GM23338 (cell line): ENCODE data around the gene SFSWAP. TPM values are rescaled to one million over a fixed set of nuclear protein-coding genes. Genes with fewer than 3 reads are reported as not detected.

ENCODE experiments used
- ATAC-seq: fragments of 200-7000 bp; cut with Tn5 transposase; 3 replicates; pipeline ENCODE4 v1.9.1; 2020
- DNase-seq: peaks from one replicate; pipeline ENCODE4 v3.0.0-alpha.2; 2015; ENCODE audit warnings: low spot score
- H2AFZ ChIP-seq: fragments of 200-600 bp; sonication (generic); 2 replicates; pipeline ENCODE4 v1.8.0; 2016; ENCODE audit warnings: antibody characterized with exemption, mild to moderate bottlenecking, moderate library complexity
- H3F3A ChIP-seq: fragments of 200-600 bp; sonication (generic); replicated peaks from 2 replicates; pipeline ENCODE4 v1.8.0; 2017; ENCODE audit warnings: antibody characterized with exemption, mixed run types, low read depth
- H3K27ac ChIP-seq: fragments of 200-600 bp; sonication (generic); 2 replicates; pipeline ENCODE4 v1.6.1; 2016; ENCODE audit warnings: low read depth
- H3K27me3 ChIP-seq: fragments of 200-600 bp; sonication (generic); 2 replicates; pipeline ENCODE4 v1.8.0; 2016; ENCODE audit warnings: mild to moderate bottlenecking, mixed run types, moderate library complexity; ENCODE audit not compliant: insufficient read depth
- H3K36me3 ChIP-seq: fragments of 200-600 bp; sonication (generic); 2 replicates; pipeline ENCODE4 v1.8.0; 2016; ENCODE audit warnings: mild to moderate bottlenecking; ENCODE audit not compliant: insufficient read depth
- H3K4me1 ChIP-seq: fragments of 200-600 bp; sonication (generic); 2 replicates; pipeline ENCODE4 v1.8.0; 2016; ENCODE audit warnings: mild to moderate bottlenecking, moderate library complexity; ENCODE audit not compliant: insufficient read depth
- H3K4me2 ChIP-seq: fragments of 200-600 bp; sonication (generic); 2 replicates; pipeline ENCODE4 v1.7.1; 2017; ENCODE audit warnings: mixed run types
- H3K4me3 ChIP-seq: fragments of 200-600 bp; sonication (generic); 2 replicates; pipeline ENCODE4 v1.6.1; 2016; ENCODE audit warnings: mixed run types
- H3K79me2 ChIP-seq: fragments of 200-600 bp; sonication (generic); replicated peaks from 2 replicates; pipeline ENCODE4 v1.8.0; 2017; ENCODE audit warnings: mild to moderate bottlenecking; ENCODE audit not compliant: insufficient read depth
- H3K9me2 ChIP-seq: fragments of 200-600 bp; sonication (generic); 2 replicates; pipeline ENCODE4 v1.8.0; 2017; ENCODE audit not compliant: insufficient read depth
- H4K20me1 ChIP-seq: fragments of 200-600 bp; sonication (generic); replicated peaks from 2 replicates; pipeline ENCODE4 v1.8.0; 2017; ENCODE audit warnings: mild to moderate bottlenecking; ENCODE audit not compliant: insufficient read depth
- H3K27ac Mint-ChIP-seq: 2 replicates; pipeline ENCODE4 v1.8.0; 2020; ENCODE audit warnings: inconsistent platforms, mild to moderate bottlenecking, moderate library complexity, mixed read lengths
- H3K27me3 Mint-ChIP-seq: 3 replicates; pipeline ENCODE4 v1.8.0; 2022; ENCODE audit warnings: low read depth, mild to moderate bottlenecking, moderate library complexity, mixed read lengths, inconsistent platforms; ENCODE audit not compliant: insufficient read depth, poor library complexity
- H3K36me3 Mint-ChIP-seq: 3 replicates; pipeline ENCODE4 v1.8.0; 2021; ENCODE audit warnings: low read depth, mild to moderate bottlenecking, inconsistent platforms, moderate library complexity, mixed read lengths
- H3K4me1 Mint-ChIP-seq: 3 replicates; pipeline ENCODE4 v1.8.0; 2020; ENCODE audit warnings: mild to moderate bottlenecking, inconsistent platforms, mixed read lengths
- H3K4me3 Mint-ChIP-seq: 3 replicates; pipeline ENCODE4 v1.8.0; 2021; ENCODE audit warnings: moderate library complexity, mild to moderate bottlenecking, inconsistent platforms, mixed read lengths
- H3K9me3 Mint-ChIP-seq: 3 replicates; pipeline ENCODE4 v1.8.0; 2020; ENCODE audit warnings: moderate library complexity, mild to moderate bottlenecking, inconsistent platforms, mixed read lengths
- CREB1 ChIP-seq: fragments of 250-450 bp; sonication (Bioruptor Pico); IDR thresholded peaks from 2 replicates; pipeline ENCODE4 v1.5.0; 2020; ENCODE audit warnings: low read depth, mild to moderate bottlenecking, moderate library complexity
- EZH2 ChIP-seq: fragments of 200-600 bp; sonication (generic); IDR thresholded peaks from one replicate; pipeline ENCODE4 v1.8.0; 2017; ENCODE audit warnings: antibody characterized with exemption, mild to moderate bottlenecking, low read depth; ENCODE audit not compliant: unreplicated experiment
- EZH2phosphoT487 ChIP-seq: fragments of 200-600 bp; sonication (generic); IDR thresholded peaks from one replicate; pipeline ENCODE4 v1.8.1; 2018; ENCODE audit warnings: antibody characterized with exemption; ENCODE audit not compliant: unreplicated experiment
- JUNB ChIP-seq: IDR thresholded peaks from one replicate; pipeline ENCODE4 v1.6.1; 2016; ENCODE audit warnings: antibody characterized with exemption; ENCODE audit not compliant: unreplicated experiment
- NANOG ChIP-seq: IDR thresholded peaks from 2 replicates; pipeline ENCODE4 v1.6.1; 2016; ENCODE audit warnings: antibody characterized with exemption, borderline replicate concordance
- POLR2AphosphoS5 ChIP-seq: IDR thresholded peaks from 2 replicates; pipeline ENCODE4 v1.6.1; 2016; ENCODE audit warnings: antibody characterized with exemption, low read depth
- STAT1 ChIP-seq: IDR thresholded peaks from one replicate; pipeline ENCODE4 v1.6.1; 2016; ENCODE audit warnings: antibody characterized with exemption; ENCODE audit not compliant: unreplicated experiment
- ZNF114 ChIP-seq: fragments of 250-450 bp; sonication (Bioruptor Pico); IDR thresholded peaks from 2 replicates; pipeline ENCODE4 v1.5.0; 2020; ENCODE audit warnings: mild to moderate bottlenecking, moderate library complexity
- ZNF331 ChIP-seq: fragments of 250-450 bp; sonication (Bioruptor Pico); IDR thresholded peaks from 2 replicates; pipeline ENCODE4 v1.5.0; 2020; ENCODE audit warnings: low read depth, mild to moderate bottlenecking, moderate library complexity
- polyA plus RNA-seq: library from polyadenylated mRNA; unstranded; fragments of >200 nt; fragmentation: Nextera tagmentation; extraction: Ambion mirVana; gene quantifications from 2 replicates; pipeline ENCODE4 v1.2.1, GENCODE V29; 2016
- total RNA-seq: library from RNA; depleted of rRNA; stranded (reverse); fragments of >200 nt; shearing (Covaris generic); gene quantifications from 2 replicates; pipeline ENCODE4 v1.2.3, GENCODE V29; 2014
- TF ChIP-seq, protein P1 (sequence below), 2 experiments: fragments of 200-600 bp in 1 of 2; sonication (generic) in 1 of 2; conservative IDR thresholded peaks; 2 replicates each; pipeline versions ENCODE4 v1.5.1 to v1.6.1; 2016 to 2017; ENCODE audit warnings: antibody characterized with exemption in 2 of 2, low read depth in 2 of 2, mild to moderate bottlenecking in 2 of 2, moderate library complexity in 1 of 2
- TF ChIP-seq, protein P2 (sequence below): fragments of 250-450 bp; sonication (Bioruptor Pico); IDR thresholded peaks from 2 replicates; pipeline ENCODE4 v1.5.0; 2020; ENCODE audit warnings: mild to moderate bottlenecking, moderate library complexity
- TF ChIP-seq, protein P3 (sequence below): IDR thresholded peaks from one replicate; pipeline ENCODE4 v1.6.1; 2018; ENCODE audit warnings: antibody characterized with exemption; ENCODE audit not compliant: unreplicated experiment
- TF ChIP-seq, protein P4 (sequence below): IDR thresholded peaks from 2 replicates; pipeline ENCODE4 v1.6.1; 2016; ENCODE audit warnings: antibody characterized with exemption

Gene SFSWAP
- total and polyA plus RNA-seq, 2 experiments from 2014 or later: 41.0 to 49.8 TPM

DNA sequence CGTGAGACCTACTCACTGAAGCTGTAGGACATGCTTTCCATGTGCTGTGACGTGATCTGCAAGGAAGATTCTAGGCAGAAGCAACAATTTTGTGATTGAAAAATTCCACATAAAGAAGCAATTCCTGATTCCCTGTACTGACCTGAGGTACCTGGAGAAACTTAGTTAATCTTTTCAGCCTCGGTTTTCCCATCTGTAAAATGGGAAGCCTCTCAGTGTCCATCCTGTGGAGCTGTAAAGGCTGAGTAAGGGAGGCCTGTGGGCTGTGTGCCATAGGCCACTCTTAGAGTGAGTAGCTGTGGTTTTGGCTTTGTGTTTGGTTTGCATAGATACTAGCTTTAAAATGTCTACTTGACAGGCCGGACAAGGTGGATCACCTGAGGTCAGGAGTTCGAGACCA, 50.7 kb downstream of the SFSWAP start:
- H3K27ac Mint-ChIP-seq: no peak overlapping the region; the same call in 1 of the 2 replicates
- peaks cover 41% of the 10 kb centered on the region for H3K36me3 ChIP-seq

More for the DNA sequence above, 50.7 kb downstream of the SFSWAP start:
- ATAC-seq (no peak), DNase-seq (no peak)
- no peaks in the 10 kb centered on the region; the same call in 2 of the 3 replicates for H3K4me1 Mint-ChIP-seq
- Histone ChIP-seq H3K4me3 (no peak overlapping the region), H4K20me1 (peaks cover 9% of the 10 kb centered on the region), H3F3A (no peaks in the 10 kb centered on the region), H2AFZ (no peak overlapping the region), H3K79me2 (0 out of 2 replicates have a peak, but pooled peaks cover 8% of the 10 kb centered on the region), H3K4me1 (no peaks in the 10 kb centered on the region), H3K9me2 (no peaks in the 10 kb centered on the region), H3K27me3 (no peaks in the 10 kb centered on the region), H3K27ac (no peak overlapping the region), H3K4me2 (no peak overlapping the region)
- peaks cover 83% of the 10 kb centered on the region for H3K36me3 Mint-ChIP-seq
- no peak overlapping the region for H3K4me3 Mint-ChIP-seq
- no peak for TF ChIP-seq STAT1
- TF ChIP-seq, protein P1, sequence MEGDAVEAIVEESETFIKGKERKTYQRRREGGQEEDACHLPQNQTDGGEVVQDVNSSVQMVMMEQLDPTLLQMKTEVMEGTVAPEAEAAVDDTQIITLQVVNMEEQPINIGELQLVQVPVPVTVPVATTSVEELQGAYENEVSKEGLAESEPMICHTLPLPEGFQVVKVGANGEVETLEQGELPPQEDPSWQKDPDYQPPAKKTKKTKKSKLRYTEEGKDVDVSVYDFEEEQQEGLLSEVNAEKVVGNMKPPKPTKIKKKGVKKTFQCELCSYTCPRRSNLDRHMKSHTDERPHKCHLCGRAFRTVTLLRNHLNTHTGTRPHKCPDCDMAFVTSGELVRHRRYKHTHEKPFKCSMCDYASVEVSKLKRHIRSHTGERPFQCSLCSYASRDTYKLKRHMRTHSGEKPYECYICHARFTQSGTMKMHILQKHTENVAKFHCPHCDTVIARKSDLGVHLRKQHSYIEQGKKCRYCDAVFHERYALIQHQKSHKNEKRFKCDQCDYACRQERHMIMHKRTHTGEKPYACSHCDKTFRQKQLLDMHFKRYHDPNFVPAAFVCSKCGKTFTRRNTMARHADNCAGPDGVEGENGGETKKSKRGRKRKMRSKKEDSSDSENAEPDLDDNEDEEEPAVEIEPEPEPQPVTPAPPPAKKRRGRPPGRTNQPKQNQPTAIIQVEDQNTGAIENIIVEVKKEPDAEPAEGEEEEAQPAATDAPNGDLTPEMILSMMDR (conservative IDR thresholded peaks at IDR 0.05; ENCODE audit: low read depth in 2 of 2): no peak
- no peak for TF ChIP-seq ZNF114 (CRISPR knock-in tag)
- TF ChIP-seq, protein P2, sequence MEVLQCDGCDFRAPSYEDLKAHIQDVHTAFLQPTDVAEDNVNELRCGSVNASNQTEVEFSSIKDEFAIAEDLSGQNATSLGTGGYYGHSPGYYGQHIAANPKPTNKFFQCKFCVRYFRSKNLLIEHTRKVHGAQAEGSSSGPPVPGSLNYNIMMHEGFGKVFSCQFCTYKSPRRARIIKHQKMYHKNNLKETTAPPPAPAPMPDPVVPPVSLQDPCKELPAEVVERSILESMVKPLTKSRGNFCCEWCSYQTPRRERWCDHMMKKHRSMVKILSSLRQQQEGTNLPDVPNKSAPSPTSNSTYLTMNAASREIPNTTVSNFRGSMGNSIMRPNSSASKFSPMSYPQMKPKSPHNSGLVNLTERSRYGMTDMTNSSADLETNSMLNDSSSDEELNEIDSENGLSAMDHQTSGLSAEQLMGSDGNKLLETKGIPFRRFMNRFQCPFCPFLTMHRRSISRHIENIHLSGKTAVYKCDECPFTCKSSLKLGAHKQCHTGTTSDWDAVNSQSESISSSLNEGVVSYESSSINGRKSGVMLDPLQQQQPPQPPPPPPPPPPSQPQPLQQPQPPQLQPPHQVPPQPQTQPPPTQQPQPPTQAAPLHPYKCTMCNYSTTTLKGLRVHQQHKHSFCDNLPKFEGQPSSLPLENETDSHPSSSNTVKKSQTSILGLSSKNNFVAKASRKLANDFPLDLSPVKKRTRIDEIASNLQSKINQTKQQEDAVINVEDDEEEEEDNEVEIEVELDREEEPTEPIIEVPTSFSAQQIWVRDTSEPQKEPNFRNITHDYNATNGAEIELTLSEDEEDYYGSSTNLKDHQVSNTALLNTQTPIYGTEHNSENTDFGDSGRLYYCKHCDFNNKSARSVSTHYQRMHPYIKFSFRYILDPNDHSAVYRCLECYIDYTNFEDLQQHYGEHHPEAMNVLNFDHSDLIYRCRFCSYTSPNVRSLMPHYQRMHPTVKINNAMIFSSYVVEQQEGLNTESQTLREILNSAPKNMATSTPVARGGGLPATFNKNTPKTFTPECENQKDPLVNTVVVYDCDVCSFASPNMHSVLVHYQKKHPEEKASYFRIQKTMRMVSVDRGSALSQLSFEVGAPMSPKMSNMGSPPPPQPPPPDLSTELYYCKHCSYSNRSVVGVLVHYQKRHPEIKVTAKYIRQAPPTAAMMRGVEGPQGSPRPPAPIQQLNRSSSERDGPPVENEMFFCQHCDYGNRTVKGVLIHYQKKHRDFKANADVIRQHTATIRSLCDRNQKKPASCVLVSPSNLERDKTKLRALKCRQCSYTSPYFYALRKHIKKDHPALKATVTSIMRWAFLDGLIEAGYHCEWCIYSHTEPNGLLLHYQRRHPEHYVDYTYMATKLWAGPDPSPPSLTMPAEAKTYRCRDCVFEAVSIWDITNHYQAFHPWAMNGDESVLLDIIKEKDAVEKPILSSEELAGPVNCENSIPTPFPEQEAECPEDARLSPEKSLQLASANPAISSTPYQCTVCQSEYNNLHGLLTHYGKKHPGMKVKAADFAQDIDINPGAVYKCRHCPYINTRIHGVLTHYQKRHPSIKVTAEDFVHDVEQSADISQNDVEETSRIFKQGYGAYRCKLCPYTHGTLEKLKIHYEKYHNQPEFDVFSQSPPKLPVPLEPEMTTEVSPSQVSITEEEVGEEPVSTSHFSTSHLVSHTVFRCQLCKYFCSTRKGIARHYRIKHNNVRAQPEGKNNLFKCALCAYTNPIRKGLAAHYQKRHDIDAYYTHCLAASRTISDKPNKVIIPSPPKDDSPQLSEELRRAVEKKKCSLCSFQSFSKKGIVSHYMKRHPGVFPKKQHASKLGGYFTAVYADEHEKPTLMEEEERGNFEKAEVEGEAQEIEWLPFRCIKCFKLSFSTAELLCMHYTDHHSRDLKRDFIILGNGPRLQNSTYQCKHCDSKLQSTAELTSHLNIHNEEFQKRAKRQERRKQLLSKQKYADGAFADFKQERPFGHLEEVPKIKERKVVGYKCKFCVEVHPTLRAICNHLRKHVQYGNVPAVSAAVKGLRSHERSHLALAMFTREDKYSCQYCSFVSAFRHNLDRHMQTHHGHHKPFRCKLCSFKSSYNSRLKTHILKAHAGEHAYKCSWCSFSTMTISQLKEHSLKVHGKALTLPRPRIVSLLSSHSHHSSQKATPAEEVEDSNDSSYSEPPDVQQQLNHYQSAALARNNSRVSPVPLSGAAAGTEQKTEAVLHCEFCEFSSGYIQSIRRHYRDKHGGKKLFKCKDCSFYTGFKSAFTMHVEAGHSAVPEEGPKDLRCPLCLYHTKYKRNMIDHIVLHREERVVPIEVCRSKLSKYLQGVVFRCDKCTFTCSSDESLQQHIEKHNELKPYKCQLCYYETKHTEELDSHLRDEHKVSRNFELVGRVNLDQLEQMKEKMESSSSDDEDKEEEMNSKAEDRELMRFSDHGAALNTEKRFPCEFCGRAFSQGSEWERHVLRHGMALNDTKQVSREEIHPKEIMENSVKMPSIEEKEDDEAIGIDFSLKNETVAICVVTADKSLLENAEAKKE: no peak
- no peak for TF ChIP-seq ZNF331 (CRISPR knock-in tag)
- no peak for TF ChIP-seq EZH2
- no peak for TF ChIP-seq POLR2AphosphoS5
- TF ChIP-seq, protein P3, sequence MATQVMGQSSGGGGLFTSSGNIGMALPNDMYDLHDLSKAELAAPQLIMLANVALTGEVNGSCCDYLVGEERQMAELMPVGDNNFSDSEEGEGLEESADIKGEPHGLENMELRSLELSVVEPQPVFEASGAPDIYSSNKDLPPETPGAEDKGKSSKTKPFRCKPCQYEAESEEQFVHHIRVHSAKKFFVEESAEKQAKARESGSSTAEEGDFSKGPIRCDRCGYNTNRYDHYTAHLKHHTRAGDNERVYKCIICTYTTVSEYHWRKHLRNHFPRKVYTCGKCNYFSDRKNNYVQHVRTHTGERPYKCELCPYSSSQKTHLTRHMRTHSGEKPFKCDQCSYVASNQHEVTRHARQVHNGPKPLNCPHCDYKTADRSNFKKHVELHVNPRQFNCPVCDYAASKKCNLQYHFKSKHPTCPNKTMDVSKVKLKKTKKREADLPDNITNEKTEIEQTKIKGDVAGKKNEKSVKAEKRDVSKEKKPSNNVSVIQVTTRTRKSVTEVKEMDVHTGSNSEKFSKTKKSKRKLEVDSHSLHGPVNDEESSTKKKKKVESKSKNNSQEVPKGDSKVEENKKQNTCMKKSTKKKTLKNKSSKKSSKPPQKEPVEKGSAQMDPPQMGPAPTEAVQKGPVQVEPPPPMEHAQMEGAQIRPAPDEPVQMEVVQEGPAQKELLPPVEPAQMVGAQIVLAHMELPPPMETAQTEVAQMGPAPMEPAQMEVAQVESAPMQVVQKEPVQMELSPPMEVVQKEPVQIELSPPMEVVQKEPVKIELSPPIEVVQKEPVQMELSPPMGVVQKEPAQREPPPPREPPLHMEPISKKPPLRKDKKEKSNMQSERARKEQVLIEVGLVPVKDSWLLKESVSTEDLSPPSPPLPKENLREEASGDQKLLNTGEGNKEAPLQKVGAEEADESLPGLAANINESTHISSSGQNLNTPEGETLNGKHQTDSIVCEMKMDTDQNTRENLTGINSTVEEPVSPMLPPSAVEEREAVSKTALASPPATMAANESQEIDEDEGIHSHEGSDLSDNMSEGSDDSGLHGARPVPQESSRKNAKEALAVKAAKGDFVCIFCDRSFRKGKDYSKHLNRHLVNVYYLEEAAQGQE: no peak
- TF ChIP-seq JUNB: no peak
- TF ChIP-seq, protein P4, sequence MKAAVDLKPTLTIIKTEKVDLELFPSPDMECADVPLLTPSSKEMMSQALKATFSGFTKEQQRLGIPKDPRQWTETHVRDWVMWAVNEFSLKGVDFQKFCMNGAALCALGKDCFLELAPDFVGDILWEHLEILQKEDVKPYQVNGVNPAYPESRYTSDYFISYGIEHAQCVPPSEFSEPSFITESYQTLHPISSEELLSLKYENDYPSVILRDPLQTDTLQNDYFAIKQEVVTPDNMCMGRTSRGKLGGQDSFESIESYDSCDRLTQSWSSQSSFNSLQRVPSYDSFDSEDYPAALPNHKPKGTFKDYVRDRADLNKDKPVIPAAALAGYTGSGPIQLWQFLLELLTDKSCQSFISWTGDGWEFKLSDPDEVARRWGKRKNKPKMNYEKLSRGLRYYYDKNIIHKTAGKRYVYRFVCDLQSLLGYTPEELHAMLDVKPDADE: no peak
- TF ChIP-seq CREB1 (CRISPR knock-in tag): no peak
- TF ChIP-seq NANOG: no peak
- no peak for TF ChIP-seq EZH2phosphoT487
- no peaks in the 10 kb centered on the region for H3K27me3 Mint-ChIP-seq
- H3K9me3 Mint-ChIP-seq: no peaks in the 10 kb centered on the region
